ENCODE data around the gene SUSD1.

SUSD1 gene

GRCh38 chr9:112009656-112010055 lies 165.4 kb downstream of the SUSD1 start:
- TF ChIP-seq CTCF (IDR thresholded peaks at IDR 0.05; ENCODE audit: borderline replicate concordance, insufficient read depth, low read depth, low read length) = no peak
- no peak overlapping the region for H3K4me3 ChIP-seq (ENCODE audit: low read depth, low read length)

DNA sequence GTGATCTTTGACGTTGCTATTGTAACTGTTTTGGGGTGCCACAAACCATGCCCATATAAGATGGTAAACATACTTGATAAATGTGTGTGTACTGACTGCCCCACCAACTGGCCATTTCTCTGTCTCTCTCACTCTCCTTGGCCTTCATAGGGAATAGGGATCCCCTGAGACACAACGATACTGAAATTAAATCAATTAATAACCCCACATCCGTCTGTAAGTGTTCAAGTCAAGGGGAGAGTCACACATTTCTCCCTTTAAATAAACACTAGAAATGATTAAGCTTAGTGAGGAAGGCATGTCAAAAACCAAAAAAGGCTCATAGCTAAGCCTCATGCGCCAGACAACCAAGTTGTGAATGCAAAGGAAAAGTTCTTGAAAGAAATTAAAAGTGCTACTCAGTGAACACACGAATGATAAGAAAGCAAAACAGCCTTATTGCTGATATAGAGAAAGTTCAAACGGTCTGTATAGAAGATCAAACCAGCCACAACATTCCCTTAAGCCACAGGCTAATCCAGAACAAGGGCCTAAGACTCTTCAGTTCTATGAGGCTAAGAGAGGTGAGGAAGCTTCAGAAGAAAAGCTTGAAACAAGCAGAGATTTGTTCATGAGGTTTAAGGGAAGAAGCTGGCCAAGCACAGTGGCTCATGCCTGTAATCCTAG lies 167.4 kb downstream of the SUSD1 start:
- H3K4me3 ChIP-seq (ENCODE audit: low read depth, low read length) = no peak overlapping the region
- TF ChIP-seq CTCF (IDR thresholded peaks at IDR 0.05; ENCODE audit: borderline replicate concordance, insufficient read depth, low read depth, low read length) = no peak

DNA sequence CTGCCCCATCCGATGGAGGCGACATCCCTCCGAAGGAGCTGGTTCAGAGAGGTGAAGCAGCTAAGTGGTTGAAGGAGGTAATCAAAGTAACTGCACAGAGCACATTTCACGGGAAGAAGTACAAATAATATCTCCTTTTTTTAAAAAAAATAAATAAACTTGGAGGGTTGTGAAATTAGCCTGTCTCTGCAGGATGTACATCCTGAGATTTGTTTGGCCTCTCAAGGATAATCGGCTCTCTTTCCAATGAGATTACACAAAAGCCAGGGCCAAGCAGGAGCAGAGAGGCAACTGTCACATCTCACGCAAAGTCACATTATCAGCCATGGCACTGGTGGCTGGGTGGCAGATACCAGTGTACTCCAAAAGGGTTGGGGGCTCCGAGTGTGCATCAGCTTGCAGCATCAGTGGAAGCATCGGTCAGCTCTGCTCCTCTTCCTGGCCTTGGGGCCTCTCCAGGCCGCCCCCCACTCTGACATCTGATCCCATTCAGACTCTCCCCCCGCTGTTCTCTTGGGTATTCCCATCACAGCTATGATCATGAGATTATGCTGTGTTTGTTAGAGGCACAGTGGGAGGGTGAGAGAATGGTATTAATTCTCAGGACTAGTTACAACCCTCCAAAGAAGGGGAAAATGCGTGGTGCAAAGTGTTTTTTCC lies 168.6 kb downstream of the SUSD1 start:
- no peak overlapping the region for H3K4me3 ChIP-seq (ENCODE audit: low read depth, low read length)
- no peak for TF ChIP-seq CTCF (IDR thresholded peaks at IDR 0.05; ENCODE audit: borderline replicate concordance, insufficient read depth, low read depth, low read length)

DNA sequence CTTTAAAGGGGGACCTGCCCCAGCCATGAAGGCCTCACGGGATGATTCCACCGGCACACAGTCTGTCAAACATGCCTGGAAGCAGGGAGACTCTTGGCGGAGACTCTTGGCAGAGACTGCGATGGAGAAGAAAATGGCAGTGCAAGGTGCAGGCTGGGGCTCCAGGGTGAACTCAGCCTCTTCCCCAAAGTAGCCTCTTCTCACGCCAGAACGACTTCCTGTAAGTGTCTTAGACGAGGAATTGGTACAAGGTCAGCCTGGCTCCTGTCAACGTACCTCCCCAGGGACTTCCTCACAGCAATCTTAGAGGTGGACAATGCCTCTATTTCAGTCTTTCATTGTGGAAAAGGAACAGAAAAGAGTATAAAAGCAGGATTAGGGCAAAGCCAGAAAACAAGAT lies 169.2 kb downstream of the SUSD1 start:
- H3K4me3 ChIP-seq (ENCODE audit: low read depth, low read length) = no peak overlapping the region
- no peak for TF ChIP-seq CTCF (IDR thresholded peaks at IDR 0.05; ENCODE audit: borderline replicate concordance, insufficient read depth, low read depth, low read length)

- H3K4me3 ChIP-seq (ENCODE audit: low read depth, low read length) = no peak overlapping the region
- no peak for TF ChIP-seq CTCF (IDR thresholded peaks at IDR 0.05; ENCODE audit: borderline replicate concordance, insufficient read depth, low read depth, low read length)
Measured at GRCh38 chr9:112003538-112003937, 171.6 kb downstream of the SUSD1 start.

DNA sequence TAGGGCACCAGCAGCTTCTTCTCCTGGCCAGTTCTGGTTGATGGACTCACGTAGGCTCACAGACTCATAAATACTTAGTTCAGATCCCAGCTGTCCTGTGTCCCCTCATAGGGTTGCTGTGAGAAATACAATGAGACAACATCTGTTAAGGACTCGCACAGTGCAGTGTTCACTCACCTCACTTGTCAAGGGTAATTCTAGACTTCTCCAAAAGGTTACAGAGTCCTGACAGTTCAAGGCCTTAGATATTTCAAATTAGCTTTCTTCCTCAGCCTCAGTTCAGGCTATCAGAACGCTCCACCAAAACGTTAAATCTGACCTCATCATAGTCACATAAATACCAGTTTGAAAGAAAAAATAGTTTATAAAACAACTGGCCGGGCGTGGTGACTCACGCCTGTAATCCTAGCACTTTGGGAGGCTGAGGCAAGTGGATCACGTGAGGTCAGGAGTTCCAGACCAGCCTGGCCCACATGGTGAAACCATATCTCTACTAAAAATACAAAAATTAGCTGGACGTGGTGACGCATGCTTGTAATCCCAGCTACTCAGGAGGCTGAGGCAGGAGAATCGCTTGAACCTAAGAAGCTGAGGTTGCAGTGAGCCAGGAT lies 172.1 kb downstream of the SUSD1 start:
- H3K4me3 ChIP-seq (ENCODE audit: low read depth, low read length) = no peak overlapping the region
- TF ChIP-seq CTCF (IDR thresholded peaks at IDR 0.05; ENCODE audit: borderline replicate concordance, insufficient read depth, low read depth, low read length) = no peak
